GM18508 (cell line): Measurements from ENCODE around the gene SLC30A1.
"Not testable (repeated sequence)": the region's sequence is repeated elsewhere in the genome, so short reads cannot be mapped to it uniquely, and the experiment has no call there.

ENCODE experiments used
- ATAC-seq: cut with Tn5 transposase; IDR thresholded peaks from one replicate; pipeline ENCODE4 v1.9.1; 2021; ENCODE audit warnings: moderate number of reproducible peaks; ENCODE audit not compliant: insufficient read depth, unreplicated experiment

Gene SLC30A1

DNA sequence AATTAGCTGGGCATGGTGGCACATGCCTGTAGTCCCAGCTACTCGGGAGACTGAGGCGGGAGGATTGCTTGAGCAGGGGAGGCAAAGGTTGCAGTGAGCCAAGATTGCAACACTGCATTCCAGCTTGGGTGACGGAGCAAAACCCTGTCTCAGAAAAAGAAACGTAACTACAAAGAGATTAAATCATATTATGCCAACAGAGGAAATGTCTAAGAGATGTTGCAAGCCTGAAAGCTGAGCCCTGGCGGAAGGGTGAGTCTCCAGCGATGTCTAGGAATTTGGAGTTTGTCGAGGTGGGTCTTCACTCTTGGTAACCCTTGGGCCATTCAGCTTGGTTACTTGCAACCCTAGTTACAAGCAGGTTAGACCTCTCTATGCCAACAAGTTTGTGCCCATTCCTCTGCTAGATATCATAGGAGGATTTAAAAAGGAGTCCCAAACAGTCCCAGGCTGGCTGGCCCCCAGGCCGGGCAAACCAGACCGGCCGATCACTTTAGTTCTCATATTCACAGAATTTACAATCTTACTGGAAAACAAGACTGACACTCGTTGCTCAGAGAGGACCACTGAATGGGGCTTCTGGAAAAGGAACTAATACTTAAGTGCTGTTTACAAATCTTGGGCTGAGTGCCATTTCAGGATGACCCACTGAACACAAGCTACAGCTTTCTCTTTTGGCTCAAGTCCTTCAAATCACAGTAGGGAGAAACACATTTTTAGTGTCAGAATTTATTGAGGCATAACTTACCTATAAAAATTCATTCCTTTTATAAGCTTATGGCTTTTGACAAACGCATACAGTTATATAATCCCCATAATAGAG is 27.1 kb downstream of the SLC30A1 start:
- ATAC-seq: no peak

DNA sequence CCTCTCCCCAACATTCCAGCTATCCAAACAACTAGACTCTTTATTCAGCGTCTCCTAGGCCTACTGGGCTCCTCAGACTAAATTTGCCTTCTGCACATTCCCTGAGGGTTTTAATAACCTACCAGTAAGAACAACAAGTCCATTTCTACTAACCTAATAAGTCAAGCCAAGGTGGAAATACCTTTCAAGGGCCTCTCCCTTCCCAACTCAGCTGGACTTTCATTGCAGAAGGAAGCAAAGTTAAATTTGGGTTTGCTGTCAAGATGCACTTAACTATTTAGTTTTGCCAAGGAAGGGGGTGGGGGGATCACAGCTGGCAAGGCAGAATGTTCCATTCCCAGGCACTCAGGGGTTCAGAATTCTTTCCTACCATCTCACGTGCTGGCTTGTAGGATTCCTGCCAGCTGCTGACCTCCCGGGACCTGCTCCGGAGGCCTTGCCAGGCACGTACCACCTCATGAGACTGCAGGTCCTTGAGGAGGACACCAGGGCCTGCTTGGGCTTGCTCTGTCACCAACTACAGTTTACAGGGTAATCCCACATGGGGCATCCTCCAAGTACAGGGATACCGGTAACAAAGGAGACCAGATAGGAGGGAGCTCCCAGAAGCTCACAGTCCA is 29.8 kb downstream of the SLC30A1 start:
- no peak for ATAC-seq

DNA sequence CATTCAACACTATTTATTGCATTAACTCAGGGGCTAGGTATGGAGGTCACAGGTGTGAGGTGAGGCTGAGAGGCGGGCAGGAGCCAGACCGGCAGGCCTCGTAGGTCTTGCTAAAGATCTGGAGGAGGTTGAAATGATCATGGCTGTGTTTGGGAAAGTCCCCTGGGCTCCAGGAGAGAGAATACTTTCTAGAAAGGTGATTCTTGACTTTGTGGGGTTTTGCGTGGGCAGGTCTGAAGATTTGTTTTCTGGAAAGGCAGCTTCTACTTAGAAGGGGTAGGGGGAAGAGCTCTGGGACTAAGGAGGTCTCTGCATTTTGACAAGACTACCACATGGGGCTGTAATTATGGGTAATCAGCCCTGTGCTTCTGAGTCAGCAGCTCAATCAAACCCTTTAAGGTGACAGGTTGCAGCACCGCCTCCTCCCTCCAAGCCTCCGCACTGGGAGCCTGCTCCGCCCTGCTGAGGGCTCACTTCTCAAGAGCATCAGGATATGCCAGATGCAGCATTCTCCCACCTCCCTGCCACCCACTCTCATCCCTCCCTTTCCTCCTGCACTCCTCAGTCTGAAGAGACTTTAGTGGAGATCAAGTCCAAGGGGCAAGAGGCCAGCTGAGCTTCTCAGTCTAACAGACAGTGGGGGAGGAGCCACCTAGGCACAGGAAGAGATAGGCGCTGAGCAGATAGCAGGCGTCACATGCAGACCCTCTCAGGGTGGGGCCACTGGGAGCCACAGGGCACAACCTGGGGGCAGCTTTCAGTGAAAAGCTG is 30.5 kb downstream of the SLC30A1 start:
- ATAC-seq: no peak

DNA sequence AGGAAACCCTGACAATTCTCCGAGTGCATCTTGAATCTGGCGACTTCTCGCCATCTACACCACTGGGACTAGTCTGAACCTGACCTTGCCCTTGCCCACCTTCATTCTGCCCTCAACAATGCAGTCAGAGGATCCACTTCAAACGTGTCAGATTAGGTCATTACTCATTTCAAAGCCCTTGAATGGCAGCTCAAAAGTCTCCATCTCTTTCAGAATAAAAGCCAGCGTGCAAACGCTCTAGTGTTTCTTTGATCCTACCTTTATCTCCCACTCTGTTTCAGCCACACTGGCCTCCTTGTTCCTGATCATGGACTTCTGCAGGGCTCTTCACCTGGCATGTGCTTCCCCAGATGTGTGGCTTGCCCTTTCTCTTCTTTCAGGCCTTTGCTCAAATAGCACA is 31.3 kb downstream of the SLC30A1 start:
- no peak for ATAC-seq

DNA sequence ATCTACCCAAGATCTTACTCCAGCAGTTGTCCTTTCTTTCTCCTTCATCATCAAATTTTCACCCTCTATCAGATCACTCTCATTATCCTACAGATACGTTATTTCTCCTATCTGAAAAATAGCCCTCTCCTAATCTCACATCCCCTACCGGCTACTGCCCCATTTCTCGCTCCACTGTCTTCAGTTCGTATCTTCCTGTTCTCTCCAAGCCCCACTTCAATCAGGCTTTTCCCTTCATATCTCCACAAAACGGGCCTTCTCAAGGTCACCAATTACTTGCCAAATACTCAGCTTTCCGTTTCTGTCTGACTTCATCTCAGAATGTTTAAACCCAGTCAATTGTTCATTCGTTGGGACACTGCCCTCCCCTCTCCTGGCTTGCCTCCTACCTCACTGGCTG is 32.4 kb downstream of the SLC30A1 start:
- ATAC-seq: no peak

DNA sequence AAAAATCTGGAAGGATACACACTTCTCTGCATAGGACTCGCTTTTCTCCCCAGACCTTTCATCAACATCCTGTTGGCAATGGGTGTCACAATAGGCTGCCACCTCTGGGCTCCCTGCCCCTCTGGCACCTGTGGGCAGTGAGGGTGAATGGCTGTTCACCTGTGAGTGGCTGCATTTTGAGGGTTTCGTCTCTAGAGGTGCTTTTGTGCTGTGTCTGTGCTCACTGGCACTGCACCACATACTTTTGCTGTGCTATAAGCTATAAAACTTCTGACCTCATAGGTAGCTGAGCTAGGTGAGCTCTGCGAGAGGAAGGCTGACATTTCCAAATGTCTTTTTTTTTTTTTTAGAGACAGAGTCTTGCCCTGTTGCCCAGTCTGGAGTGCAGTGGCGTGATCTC is 35.9 kb downstream of the SLC30A1 start:
- ATAC-seq: no peak

DNA sequence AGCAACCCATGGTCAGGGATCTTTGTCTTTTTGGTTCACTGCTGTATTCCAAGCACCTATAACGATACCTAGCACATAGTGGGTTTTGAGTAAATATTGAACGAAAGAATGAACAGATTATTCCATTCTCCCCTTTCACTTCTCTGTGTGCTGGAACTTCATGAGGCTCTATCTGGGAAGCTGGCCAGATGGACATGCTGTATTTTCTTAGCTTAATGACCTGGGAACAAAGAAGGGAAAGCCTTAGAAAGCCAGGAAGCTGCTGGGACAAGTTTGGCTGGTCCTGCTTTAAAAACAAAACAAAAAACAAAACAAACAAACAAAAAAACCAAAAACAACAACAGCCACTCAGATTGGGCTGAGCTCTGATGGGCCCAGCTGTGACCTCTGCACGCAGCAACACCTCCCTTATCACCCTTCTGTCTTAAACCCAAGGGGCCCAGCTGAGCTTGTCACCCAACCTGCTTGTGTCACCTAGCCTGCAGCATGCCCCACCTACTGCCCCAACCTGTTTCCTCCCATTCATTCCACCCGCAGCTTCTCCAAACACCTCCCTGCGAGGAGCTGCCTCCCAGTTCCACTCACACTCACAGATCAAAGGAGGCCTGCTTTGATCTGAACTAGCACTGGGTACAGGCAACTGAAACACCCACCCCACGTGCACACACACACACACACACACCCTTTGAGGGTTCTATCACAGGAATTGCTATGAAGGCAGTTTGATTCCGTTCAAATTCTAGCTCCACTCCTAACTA is 37.1 kb downstream of the SLC30A1 start:
- ATAC-seq: no peak

DNA sequence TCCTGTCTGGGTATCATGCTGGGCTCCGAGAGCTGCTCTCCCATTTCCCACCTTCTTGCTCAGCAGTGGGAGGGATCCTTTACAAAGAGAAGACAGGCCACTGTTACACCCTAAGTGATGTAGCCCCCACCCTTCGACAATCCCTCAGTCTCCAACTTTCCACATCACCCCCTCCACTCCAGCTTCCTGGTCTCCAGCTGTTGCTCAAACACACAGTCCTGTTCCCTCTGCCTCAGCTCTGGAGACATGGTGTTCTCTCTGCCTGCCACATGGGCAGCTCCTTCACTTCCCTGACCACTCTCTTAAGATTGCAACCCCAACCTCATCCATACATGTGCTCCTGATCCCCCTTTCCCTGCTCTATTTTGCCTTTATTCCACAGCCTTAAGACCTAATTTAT is 37.7 kb downstream of the SLC30A1 start:
- no peak for ATAC-seq

DNA sequence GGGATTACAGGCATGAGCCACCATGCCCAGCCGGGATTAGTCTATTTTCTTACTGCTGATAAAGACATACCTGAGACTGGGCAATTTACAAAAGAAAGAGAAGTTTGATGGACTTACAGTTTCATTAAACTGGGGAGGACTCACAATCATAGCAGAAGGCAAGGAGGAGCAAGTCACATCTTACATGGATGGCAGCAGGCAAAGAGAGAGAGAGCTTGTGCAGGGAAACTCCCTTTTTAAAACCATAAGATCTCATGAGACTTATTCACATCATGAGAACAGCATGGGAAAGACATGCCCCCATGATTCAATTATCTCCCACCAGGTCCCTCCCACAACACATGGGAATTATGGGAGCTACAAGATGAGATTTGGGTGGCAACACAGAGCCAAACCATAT is 38.1 kb downstream of the SLC30A1 start:
- not testable (repeated sequence) for ATAC-seq

DNA sequence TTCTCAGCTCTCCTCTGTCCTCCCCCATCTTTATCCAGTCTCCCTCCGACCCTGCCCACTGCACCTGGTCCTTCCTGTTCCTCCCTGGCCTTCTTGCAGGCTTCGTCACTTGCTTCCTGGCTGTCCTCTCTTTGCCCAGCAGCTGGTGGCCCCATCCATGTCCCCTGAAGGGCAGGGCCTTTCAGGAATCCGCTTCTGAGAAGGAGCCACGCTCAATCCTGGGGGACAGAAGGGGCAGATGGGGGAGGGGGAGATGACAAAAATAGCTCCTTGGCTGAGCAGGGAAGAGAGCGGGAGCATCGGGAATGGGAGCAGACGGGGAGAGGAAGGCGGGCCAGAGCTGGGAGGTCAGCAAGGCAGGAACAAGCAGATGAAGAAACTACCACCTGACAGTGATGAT is 40.7 kb downstream of the SLC30A1 start:
- ATAC-seq: no peak

DNA sequence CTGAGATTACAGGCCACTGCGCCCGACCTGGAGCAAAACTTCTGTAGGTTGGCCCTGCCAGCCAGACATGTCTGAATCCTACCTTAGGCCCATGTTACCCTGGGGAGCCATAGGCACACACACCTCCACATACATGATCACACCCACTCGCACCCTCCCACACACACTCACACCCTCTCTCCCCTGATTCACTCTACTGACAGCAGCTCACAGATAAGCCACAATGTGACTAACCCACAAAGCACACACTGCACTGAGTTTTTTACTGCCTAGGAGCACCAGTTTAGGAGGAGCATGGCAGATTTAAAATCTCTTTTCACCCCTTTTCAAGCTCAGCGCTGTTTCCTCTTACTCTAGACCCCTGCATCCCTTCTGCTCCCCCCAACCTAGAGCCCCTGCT is 41.7 kb downstream of the SLC30A1 start:
- ATAC-seq: no peak

DNA sequence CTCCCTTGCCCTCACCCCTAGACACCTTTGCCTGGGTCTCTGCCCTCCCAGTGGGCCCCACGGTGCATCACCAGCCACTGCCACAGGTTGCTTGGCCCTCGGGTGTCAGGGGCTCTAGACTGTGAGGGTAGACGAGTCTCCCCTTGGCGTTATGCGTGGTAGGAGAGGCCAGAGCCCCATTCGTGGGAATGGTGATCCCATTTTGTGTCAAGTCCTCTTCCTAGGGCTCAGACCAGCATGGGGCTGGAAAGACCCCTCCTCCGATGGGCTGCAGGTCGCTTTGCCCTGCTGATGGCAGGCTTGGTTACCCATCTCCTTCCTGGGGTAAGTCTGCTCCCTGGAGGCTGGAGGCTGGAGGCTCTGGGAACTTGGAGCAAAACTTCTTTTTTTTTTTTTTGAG is 42.4 kb downstream of the SLC30A1 start:
- ATAC-seq: no peak

DNA sequence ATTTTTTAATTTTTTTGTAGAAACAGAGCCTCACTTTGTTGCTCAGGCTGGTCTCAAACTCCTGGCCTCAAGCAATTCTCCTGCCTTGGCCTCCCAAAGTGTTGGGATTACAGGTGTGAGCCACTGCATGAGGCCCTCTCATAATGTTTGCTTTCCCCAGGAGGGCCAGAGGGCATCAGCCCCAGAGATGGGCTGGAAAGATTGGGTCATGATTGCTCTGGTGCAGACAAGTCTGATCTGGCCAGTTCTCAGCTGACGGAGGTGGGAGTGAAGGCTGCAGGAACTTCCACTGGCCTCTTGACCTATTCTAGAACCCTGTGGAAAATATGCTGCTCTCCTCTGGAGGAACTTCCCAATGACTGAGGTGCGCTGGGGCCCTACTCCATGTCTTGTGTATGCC is 43.6 kb downstream of the SLC30A1 start:
- ATAC-seq: no peak

DNA sequence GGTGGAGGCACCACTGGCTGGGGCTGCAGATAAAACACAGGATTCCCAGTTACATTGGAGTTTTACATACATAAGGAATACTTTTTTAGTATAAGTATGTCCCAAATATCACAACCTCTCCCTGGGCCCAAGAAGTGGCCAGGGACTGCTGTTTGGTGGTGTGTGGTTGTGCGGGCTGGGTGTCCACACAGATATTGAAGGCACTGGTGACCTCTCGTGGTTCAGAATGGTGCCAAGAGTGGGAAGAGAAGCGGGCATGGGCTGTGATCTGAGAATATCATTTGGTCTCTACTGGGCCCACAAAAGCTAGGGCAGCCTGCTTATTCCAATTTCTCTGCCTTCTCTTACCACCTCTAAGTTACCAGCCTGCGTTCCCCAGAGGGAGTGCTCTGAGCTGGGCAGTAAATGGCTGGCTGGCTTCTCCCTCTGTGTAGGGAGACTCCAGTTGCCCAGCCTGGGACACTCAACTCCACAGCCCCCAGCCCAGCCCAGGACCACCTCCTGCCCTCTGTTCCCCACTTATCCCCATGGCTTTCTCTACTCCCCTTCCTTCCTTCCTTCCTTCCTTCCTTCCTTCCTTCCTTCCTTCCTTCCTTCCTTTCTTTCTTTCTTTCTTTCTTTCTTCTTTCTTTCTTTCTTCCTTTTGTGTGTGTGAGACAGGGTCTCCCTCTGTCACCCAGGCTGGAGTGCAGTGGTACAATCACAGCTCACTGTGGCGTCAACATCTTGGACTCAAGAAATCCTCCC is 44.2 kb downstream of the SLC30A1 start:
- no peak for ATAC-seq

DNA sequence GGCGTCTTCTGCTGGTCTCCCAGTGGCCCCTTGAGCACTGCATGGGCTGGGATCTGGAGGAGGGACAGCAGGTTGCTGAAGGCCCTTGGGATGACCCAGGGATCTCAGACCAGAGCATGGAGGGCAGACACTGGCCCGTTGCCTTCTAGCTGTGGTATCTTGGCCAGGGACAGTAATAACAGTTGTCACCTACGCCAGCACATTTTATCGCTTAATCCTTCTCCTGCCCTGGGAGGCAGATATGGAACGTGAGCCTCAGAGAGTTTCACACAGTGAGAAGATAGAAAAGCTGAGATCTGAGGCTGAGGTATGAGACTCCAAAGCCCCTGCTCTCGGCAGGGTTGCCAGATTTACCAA is 46.9 kb downstream of the SLC30A1 start:
- no peak for ATAC-seq

DNA sequence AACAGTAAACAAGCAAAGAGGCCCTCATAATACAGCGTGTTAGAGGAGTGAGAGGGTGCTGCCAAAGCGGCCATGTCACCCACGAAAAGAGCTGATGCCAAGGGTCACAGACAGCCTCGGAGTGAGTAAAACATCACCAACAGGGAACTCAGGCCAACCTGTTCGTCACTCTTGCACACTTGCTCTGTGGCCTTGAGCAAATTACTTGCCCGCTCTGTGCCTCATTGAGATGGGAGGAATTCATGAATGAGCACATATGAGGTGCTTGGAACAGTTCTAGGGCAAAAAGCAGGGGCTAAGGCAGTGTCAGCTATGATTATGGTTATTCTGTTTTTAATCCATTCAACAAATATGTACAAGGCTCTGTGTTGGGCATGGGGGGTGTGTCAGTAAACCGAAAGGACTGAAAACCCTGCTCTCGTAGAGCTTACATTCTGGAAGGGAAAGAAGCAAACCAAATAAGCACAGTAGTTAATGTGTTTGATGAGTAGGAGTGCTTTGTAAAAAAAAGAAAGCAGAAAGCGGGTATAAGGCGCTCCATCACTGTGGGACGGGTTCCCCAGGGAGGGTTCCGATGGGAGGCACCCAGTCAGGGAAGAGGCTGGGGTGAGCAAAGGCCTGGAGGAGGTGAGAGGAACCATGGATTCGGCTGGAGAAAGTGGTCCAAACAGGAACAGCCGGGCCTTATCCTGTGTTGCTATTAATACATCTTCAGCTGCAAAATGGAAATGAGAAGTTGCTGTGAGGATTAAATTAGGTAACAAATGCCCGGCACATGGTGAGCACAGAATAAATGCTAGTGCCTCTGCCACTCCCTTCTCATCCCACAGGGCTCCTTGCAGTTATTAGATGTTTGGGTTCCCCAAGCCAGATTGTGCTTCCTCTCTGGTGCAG is 47.5 kb downstream of the SLC30A1 start:
- no peak for ATAC-seq

DNA sequence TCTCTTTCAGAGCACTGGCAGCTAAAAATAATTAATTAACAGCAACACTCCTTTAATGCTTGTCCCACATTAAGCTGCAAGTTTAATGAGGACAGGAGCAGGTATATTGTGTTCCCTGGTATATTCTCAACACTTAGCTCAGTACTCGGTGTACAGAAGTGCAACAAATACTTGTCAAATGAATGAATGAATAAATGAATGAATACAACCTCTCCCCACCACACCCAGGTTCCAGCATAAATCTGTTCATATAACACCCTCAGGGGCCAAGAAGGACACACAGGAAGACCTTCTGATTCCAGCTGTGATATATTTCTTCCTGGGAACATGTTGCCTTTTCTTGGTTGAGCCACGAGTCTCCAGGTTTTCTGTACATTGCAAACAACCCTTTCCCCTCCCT is 48.9 kb downstream of the SLC30A1 start:
- ATAC-seq: no peak

DNA sequence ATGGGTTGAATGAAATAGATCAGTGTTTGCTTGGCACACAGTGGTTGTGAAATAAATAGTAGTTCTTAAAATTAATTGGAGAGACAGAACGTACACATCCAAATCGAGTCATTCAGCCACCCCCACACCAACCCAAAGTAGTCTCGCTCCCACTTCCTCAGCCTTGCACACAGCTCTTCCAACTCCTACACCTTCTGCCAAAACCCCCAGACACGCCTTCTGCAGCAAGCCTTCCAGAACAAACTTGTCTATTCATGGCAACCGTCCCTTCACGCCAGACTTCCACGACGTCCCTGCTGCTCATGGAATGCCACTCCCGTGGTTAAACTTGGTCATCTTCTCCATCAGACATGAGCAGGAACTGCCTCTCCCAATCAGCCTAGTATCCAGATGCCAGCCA is 49.5 kb downstream of the SLC30A1 start:
- no peak for ATAC-seq

DNA sequence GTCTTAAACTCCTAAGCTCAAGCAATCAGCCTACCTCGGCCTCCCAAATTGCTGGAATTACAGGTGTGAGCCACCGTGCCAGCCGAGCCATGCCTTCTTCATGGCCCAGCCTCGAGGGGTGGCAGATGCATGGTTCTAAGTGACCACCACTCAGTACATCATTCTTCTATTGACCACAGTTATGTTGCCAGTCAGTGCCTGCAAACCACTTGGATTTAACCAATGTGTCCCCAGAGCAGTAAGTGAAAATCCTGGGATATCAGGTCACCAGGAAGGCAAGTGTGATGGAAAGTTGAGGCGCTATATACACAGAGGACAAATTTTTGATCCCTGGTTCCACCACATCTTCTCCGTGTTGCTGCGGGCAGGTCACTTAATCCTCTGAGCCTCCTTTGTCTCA is 50.0 kb downstream of the SLC30A1 start:
- ATAC-seq: no peak
